ENCODE results near the gene MEIS3.

The MEIS3 gene

DNA sequence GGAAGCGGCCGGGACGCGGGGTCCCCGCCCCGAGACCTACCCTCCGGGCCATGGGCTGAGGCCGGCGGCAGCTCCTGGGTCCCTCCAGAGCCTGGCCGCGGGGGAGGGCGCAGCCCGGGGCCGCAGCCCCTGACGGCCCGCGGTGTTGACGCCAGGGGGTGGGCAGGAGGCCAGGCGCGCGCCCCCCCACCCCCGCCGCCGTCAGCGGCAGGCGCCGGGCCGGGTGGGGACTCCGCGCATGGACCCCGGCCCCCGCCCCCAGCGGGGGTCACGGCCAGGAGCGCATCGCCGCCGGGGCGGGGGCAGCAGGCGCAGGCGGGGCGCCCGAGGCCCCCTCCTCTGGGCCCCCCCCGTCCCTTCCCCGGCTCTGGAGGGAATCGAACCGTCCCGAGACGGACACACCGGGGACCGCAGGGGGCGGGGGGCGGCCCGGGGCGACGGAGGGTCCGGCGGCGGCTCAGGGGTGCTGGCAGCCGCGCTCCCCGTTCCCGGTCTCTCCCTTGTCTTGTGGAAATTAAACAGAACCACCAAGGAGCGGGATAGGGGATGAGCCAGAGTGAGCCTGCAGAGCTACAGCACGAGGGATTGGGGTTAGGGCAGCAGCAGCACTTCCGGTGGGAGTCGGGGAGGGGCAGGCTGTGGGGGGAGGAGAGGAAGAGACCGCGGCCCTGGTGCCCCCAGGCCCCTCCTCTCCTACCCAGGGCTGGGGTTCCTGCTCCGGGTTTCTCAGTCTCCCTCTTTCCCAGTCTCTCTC, at the start of gene MEIS3:
MEIS3 (minus strand) TSS at position 498 of the 754 bp plus-strand sequence; CDS start at position 52, 446 bp downstream.
- TF ChIP-seq HDGF (IDR thresholded peaks at IDR 0.05; ENCODE audit: borderline replicate concordance), result no peak
- no peak for TF ChIP-seq BHLHE40 (IDR thresholded peaks at IDR 0.05; ENCODE audit: borderline replicate concordance)
- no peak for TF ChIP-seq FOXM1 (IDR thresholded peaks at IDR 0.05; ENCODE audit: borderline replicate concordance)
- TF ChIP-seq, protein P1, sequence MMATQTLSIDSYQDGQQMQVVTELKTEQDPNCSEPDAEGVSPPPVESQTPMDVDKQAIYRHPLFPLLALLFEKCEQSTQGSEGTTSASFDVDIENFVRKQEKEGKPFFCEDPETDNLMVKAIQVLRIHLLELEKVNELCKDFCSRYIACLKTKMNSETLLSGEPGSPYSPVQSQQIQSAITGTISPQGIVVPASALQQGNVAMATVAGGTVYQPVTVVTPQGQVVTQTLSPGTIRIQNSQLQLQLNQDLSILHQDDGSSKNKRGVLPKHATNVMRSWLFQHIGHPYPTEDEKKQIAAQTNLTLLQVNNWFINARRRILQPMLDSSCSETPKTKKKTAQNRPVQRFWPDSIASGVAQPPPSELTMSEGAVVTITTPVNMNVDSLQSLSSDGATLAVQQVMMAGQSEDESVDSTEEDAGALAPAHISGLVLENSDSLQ (IDR thresholded peaks at IDR 0.05), result no peak
- no peak for TF ChIP-seq FOXA1 (IDR thresholded peaks at IDR 0.05)
- TF ChIP-seq TARDBP (IDR thresholded peaks at IDR 0.05), result no peak
- no peak for TF ChIP-seq FOXK2 (IDR thresholded peaks at IDR 0.05)
- no peak for TF ChIP-seq ARNT (IDR thresholded peaks at IDR 0.05)
- TF ChIP-seq CTBP1 (IDR thresholded peaks at IDR 0.05; ENCODE audit: borderline replicate concordance), result no peak
- no peak for TF ChIP-seq SP1 (IDR thresholded peaks at IDR 0.05)
- no peak for TF ChIP-seq ELF4 (IDR thresholded peaks at IDR 0.05)
- TF ChIP-seq ZNF384 (IDR thresholded peaks at IDR 0.05), result no peak
- no peak for DNase-seq (ENCODE audit: extremely low spot score)
- ChIA-PET CTCF (no interaction called here), POLR2A (no interaction called here)

- no peak for TF ChIP-seq FOXK2 (IDR thresholded peaks at IDR 0.05)
- no peak for TF ChIP-seq ZNF384 (IDR thresholded peaks at IDR 0.05)
- TF ChIP-seq CTBP1 (IDR thresholded peaks at IDR 0.05; ENCODE audit: borderline replicate concordance), result no peak
- no peak for TF ChIP-seq HDGF (IDR thresholded peaks at IDR 0.05; ENCODE audit: borderline replicate concordance)
- no peak for TF ChIP-seq LEF1 (IDR thresholded peaks at IDR 0.05; ENCODE audit: borderline replicate concordance)
- no peak for TF ChIP-seq BHLHE40 (IDR thresholded peaks at IDR 0.05; ENCODE audit: borderline replicate concordance)
- no peak for TF ChIP-seq ARNT (IDR thresholded peaks at IDR 0.05)
- no peak for TF ChIP-seq SP1 (IDR thresholded peaks at IDR 0.05)
- TF ChIP-seq, protein P1 (IDR thresholded peaks at IDR 0.05), result no peak
- no peak for TF ChIP-seq FOXM1 (IDR thresholded peaks at IDR 0.05; ENCODE audit: borderline replicate concordance)
- no peak for TF ChIP-seq TARDBP (IDR thresholded peaks at IDR 0.05)
- no peak for TF ChIP-seq NFRKB (IDR thresholded peaks at IDR 0.05)
- ChIA-PET CTCF (no interaction called here), POLR2A (no interaction called here)
- no peak for DNase-seq (ENCODE audit: extremely low spot score)
Measured at GRCh38 chr19:47467914-47468313, 48.6 kb upstream of the MEIS3 start.

DNA sequence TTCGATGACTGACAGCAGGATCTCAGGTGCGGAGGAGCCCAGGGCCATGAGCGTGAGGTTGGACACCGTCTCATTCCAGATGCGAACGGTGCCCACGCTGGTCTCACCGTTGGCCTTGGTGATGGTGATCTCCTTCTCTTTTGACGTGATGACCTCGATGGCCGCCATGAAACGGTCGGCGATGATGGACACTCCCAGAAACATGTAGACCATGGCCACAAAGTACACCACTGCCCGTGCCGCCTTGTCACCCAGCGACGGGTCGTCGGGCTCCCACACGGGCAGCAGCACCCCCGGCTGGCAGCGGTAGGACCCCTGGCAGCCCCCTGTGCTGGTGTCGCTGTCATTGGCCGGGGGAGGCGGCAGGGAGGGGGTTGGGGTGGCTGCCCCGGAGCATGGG, 46.6 kb upstream of the MEIS3 start:
- POLR2A ChIA-PET, result no interaction called here
- no peak for DNase-seq (ENCODE audit: extremely low spot score)
- TF ChIP-seq NFRKB (IDR thresholded peaks at IDR 0.05), result no peak
- TF ChIP-seq FOXK2 (IDR thresholded peaks at IDR 0.05), result no peak
- TF ChIP-seq ELF4 (IDR thresholded peaks at IDR 0.05), result no peak
- TF ChIP-seq ARNT (IDR thresholded peaks at IDR 0.05), result no peak
- TF ChIP-seq L3MBTL2 (conservative IDR thresholded peaks at IDR 0.05), result no peak
- TF ChIP-seq LEF1 (IDR thresholded peaks at IDR 0.05; ENCODE audit: borderline replicate concordance), result no peak
- TF ChIP-seq ZNF384 (IDR thresholded peaks at IDR 0.05), result no peak
- TF ChIP-seq TARDBP (IDR thresholded peaks at IDR 0.05), result no peak
- TF ChIP-seq SP1 (IDR thresholded peaks at IDR 0.05), result no peak
- TF ChIP-seq HDGF (IDR thresholded peaks at IDR 0.05; ENCODE audit: borderline replicate concordance), result no peak
- TF ChIP-seq FOXM1 (IDR thresholded peaks at IDR 0.05; ENCODE audit: borderline replicate concordance), result no peak
- no peak for TF ChIP-seq CTBP1 (IDR thresholded peaks at IDR 0.05; ENCODE audit: borderline replicate concordance)
- CTCF ChIA-PET, result no interaction called here

DNA sequence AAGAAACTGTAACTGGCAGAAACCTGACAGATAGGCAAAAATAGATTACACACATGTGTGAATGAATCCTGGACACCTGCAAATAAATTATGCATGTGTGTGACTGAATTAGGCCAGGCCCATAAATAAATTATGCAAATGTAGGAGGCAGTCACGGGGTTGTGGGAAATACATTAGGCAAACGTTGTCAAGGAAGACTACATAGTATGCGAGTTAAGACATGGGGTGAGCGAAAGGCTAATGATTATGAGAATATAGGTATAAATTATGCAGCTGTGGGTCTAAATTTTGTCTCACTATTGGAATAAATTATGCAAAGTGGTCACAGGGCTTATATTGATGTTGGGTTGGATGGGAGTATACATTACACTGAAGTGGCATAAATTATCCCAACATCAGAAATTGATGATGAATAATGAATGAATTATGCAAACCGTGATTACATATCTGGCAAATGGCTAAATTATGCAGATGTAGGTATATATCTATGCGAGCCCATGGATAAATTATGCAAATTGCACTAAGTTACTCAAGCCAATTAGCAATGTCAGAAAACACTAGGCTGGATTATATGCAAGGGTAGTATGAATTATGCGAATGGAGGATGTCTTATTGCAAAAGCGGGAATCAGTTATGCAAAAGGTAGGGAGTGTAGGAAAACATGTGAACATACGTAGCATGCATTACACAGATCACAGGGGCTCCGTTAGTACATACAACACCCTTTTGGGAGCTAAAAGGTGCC, 45.5 kb upstream of the MEIS3 start:
- DNase-seq (ENCODE audit: extremely low spot score), result no peak
- TF ChIP-seq FOXA1 (IDR thresholded peaks at IDR 0.05) (no peak), HDGF (IDR thresholded peaks at IDR 0.05; ENCODE audit: borderline replicate concordance) (no peak)
- ChIA-PET POLR2A (no interaction called here), CTCF (no interaction called here)

DNA sequence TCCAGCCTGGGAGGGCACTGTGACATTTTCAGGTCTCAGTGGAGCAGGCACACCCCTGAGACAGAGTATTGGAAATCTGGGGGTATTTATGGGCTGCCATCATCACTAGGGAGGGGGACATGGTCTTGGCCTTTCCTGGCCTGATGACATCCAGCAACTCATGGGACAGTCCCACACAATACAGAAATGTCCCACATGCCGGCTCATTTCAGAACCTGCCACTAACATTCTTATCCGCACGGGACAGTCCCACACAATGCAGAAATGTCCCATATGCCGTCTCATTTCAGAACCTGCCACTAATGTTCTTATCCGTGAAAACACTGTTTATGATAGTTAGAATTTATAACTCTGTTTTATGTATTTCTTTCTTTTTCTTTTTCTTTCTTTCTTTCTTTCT, 42.5 kb upstream of the MEIS3 start:
- CTCF ChIA-PET, result no interaction called here

DNA sequence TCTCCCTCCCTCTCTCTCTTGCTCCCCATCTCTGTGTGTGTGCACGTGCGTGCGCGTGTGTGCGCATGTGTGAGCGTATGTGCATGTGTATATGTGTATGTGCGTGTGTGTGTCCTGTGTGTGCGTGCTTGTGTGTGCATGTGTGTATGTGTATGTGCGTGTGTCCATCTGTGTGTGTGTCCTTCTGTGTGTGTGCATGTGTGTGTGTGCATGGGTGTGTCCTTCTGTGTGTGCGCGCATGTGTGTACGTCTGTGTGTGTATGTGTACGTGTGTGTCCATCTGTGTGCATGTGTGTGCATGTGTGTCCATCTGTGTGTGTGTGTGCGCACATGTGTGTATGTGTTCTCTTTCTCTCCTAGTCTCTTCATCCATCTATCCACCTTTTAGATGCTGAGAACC, 40.1 kb upstream of the MEIS3 start:
- TF ChIP-seq SP1 (IDR thresholded peaks at IDR 0.05) (no peak), TARDBP (IDR thresholded peaks at IDR 0.05) (no peak), FOXM1 (IDR thresholded peaks at IDR 0.05; ENCODE audit: borderline replicate concordance) (no peak), ELF4 (IDR thresholded peaks at IDR 0.05) (no peak), FOXA1 (IDR thresholded peaks at IDR 0.05) (no peak), ARNT (IDR thresholded peaks at IDR 0.05) (no peak), LEF1 (IDR thresholded peaks at IDR 0.05; ENCODE audit: borderline replicate concordance) (no peak), CTBP1 (IDR thresholded peaks at IDR 0.05; ENCODE audit: borderline replicate concordance) (no peak), ZNF384 (IDR thresholded peaks at IDR 0.05) (no peak)
- TF ChIP-seq, protein P1 (IDR thresholded peaks at IDR 0.05), result no peak
- POLR2A ChIA-PET, result no interaction called here
- CTCF ChIA-PET, result no interaction called here
- DNase-seq (ENCODE audit: extremely low spot score), result no peak

More for the DNA sequence above, 42.5 kb upstream of the MEIS3 start:
- TF ChIP-seq BHLHE40 (IDR thresholded peaks at IDR 0.05; ENCODE audit: borderline replicate concordance) (no peak), NFRKB (IDR thresholded peaks at IDR 0.05) (no peak), CTBP1 (IDR thresholded peaks at IDR 0.05; ENCODE audit: borderline replicate concordance) (no peak), TARDBP (IDR thresholded peaks at IDR 0.05) (no peak), SP1 (IDR thresholded peaks at IDR 0.05) (no peak), HDGF (IDR thresholded peaks at IDR 0.05; ENCODE audit: borderline replicate concordance) (no peak)
- POLR2A ChIA-PET, result no interaction called here
- DNase-seq (ENCODE audit: extremely low spot score), result no peak

Data from HEK293T (cell line).